ENCODE data around the gene RPP25L.

Gene RPP25L

DNA sequence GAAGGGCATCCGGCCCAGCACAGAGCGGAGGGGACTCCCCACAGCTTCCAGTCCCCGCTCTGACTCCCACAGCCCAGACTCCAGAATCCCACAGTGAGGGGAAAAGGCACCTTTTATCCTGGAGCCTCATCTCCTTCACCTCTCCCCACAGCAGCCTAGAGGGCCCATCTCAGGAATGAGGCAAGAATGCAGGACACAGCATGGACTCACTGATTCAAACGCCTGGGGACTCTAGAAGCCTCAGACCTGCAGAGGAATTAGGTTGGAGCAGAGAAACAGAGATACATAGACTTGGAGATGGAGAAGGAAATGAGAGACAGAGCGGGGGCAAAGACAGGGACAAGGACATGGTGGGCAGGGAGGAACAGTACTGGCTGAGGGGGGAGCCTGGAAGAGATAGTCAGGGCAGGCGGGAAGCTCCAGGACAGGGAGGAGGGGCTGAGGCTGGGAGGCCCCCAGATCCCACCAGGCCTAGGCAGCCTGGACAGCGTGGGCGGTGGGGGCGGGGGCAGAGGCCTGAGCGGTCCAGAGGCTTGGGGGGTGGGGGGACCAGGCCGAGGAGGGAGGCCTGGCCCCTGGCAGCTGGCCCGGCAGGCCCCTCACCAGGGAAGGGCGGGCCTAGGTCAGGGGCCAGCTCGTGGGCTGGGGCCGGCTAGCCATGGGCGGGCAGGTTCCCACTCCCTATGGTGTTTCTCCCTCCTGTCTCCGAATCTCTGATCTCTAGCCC lies 38.1 kb downstream of the RPP25L start:
- H3K36me3 ChIP-seq (ENCODE audit: control insufficient read depth, insufficient read depth, low read length) = no peaks in the 10 kb centered on the region
- H3K27me3 ChIP-seq (replicated peaks; ENCODE audit: control insufficient read depth, insufficient read depth, low read length) = peaks cover 8% of the 10 kb centered on the region
- no peak overlapping the region for H3K4me3 ChIP-seq (replicated peaks; ENCODE audit: low read depth, low read length)
- no peak for DNase-seq (ENCODE audit: extremely low read depth, insufficient read length)
- TF ChIP-seq, protein P1, sequence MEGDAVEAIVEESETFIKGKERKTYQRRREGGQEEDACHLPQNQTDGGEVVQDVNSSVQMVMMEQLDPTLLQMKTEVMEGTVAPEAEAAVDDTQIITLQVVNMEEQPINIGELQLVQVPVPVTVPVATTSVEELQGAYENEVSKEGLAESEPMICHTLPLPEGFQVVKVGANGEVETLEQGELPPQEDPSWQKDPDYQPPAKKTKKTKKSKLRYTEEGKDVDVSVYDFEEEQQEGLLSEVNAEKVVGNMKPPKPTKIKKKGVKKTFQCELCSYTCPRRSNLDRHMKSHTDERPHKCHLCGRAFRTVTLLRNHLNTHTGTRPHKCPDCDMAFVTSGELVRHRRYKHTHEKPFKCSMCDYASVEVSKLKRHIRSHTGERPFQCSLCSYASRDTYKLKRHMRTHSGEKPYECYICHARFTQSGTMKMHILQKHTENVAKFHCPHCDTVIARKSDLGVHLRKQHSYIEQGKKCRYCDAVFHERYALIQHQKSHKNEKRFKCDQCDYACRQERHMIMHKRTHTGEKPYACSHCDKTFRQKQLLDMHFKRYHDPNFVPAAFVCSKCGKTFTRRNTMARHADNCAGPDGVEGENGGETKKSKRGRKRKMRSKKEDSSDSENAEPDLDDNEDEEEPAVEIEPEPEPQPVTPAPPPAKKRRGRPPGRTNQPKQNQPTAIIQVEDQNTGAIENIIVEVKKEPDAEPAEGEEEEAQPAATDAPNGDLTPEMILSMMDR (IDR thresholded peaks at IDR 0.05; ENCODE audit: insufficient read depth, low read length, poor library complexity, severe bottlenecking) = no peak

DNA sequence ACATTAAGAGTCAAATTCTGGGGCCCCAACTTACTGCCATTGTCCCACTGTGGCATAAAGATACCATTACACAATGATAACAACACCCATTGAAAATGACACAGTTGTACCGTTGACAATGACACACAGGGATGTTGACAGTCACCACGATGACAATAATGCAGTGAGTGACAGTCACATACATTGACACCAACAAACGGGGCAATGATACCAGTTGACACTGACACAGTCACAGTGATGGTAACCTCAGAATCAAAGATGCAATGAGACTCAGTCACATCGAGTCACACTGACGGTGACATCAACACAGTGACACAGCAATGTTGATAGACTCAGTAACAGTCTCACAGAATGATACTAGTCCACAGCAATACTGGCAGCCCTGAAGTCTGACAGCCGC lies 39.3 kb downstream of the RPP25L start:
- Histone ChIP-seq H3K27me3 (replicated peaks; ENCODE audit: control insufficient read depth, insufficient read depth, low read length) (peaks cover 12% of the 10 kb centered on the region), H3K36me3 (ENCODE audit: control insufficient read depth, insufficient read depth, low read length) (no peaks in the 10 kb centered on the region)
- TF ChIP-seq, protein P1 (IDR thresholded peaks at IDR 0.05; ENCODE audit: insufficient read depth, low read length, poor library complexity, severe bottlenecking) = no peak

DNA sequence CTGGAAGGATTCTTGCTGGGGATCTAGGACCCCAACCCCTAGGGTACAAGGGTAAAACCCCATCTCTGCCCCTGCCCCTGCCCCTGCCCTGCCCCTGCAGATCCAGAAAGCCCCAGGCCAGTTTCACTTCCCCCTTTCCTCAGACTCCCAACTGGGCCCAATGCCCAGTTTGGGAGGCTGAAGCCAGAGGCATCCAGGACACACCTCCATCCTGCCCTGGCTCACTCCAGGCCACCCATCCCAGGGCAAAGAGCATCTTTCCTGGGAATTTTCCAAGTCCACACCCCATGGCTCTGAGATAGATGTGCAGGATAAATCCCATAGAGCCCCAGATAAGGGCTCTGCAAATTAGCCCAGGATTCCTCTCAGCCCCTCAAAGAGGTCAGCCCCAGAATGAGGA lies 39.8 kb downstream of the RPP25L start:
- Histone ChIP-seq H3K27me3 (replicated peaks; ENCODE audit: control insufficient read depth, insufficient read depth, low read length) (peaks cover 15% of the 10 kb centered on the region), H3K36me3 (ENCODE audit: control insufficient read depth, insufficient read depth, low read length) (no peaks in the 10 kb centered on the region), H3K4me3 (replicated peaks; ENCODE audit: low read depth, low read length) (no peak overlapping the region)
- TF ChIP-seq, protein P1 (IDR thresholded peaks at IDR 0.05; ENCODE audit: insufficient read depth, low read length, poor library complexity, severe bottlenecking) = no peak
- no peak for DNase-seq (ENCODE audit: extremely low read depth, insufficient read length)

More for the DNA sequence above, 39.3 kb downstream of the RPP25L start:
- no peak overlapping the region for H3K4me3 ChIP-seq (replicated peaks; ENCODE audit: low read depth, low read length)
- no peak for DNase-seq (ENCODE audit: extremely low read depth, insufficient read length)

DNA sequence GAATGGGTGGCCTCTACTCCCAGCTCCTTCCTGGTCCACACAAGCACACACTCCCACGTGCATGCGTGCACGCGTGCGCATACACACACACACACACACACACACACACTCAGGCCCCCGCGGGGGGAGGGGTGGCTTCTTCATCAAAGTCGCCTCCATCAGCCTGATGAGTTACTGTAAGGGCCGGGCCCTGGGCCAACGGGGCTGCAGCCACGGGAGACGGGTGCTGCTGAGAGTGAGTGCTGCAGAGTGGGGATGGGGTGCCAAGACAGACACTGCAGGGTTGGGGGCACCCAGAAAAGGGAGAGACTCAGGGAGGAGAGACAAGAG lies 40.5 kb downstream of the RPP25L start:
- DNase-seq (ENCODE audit: extremely low read depth, insufficient read length) = no peak
- no peak overlapping the region for H3K4me3 ChIP-seq (replicated peaks; ENCODE audit: low read depth, low read length)
- TF ChIP-seq, protein P1 (IDR thresholded peaks at IDR 0.05; ENCODE audit: insufficient read depth, low read length, poor library complexity, severe bottlenecking) = no peak
- H3K36me3 ChIP-seq (ENCODE audit: control insufficient read depth, insufficient read depth, low read length) = no peaks in the 10 kb centered on the region
- H3K27me3 ChIP-seq (replicated peaks; ENCODE audit: control insufficient read depth, insufficient read depth, low read length) = peaks cover 20% of the 10 kb centered on the region

DNA sequence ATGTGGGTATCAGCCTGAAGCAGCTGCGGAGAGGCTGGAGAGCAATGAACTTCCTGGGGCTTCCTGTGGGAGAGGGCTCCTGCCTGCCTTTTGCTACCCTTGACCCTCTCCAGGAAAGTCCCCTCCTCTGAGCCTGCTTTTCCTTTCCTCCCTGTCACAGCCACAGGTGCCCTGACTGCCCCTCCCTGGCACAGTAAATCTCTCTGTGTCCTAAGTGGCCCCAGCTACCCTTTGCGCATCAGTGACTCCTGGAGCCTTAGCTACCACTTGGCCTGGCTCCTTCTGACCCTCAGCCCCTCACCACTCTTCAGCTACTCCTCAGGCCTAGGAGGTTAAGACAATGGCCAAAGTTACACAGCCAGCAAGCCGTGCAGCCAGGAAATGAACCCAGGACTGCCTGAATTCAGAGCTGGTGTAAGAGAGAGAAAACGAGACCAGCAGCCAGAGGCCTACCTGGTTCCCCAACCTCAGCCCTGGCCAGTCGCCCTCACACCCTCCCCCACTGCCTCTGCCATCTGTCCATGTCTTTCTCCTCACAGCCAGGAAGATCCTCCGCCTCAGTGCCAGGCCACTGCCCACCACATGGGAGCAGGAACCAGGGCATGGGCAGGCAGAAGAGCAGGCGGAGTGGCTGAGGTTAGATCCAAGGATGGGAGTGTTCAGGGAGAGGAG lies 41.0 kb downstream of the RPP25L start:
- H3K27me3 ChIP-seq (replicated peaks; ENCODE audit: control insufficient read depth, insufficient read depth, low read length) = peaks cover 20% of the 10 kb centered on the region
- TF ChIP-seq, protein P1 (IDR thresholded peaks at IDR 0.05; ENCODE audit: insufficient read depth, low read length, poor library complexity, severe bottlenecking) = no peak
- H3K4me3 ChIP-seq (replicated peaks; ENCODE audit: low read depth, low read length) = no peak overlapping the region
- no peaks in the 10 kb centered on the region for H3K36me3 ChIP-seq (ENCODE audit: control insufficient read depth, insufficient read depth, low read length)
- DNase-seq (ENCODE audit: extremely low read depth, insufficient read length) = no peak
